Breast epithelium (tissue), 4 donors: ENCODE results near the gene PRCC. TPM values are rescaled to one million over a fixed set of nuclear protein-coding genes. Genes with fewer than 3 reads are reported as not detected.

Experiments used
- DNase-seq, 2 donors: peaks; one replicate each; pipeline ENCODE4 v3.0.0-alpha.2; 2019; ENCODE audit warnings: low spot score in 2 of 2
- H3K27ac ChIP-seq, 2 donors: fragments of 200-600 bp; sonication (generic) in 1 of 2; one replicate each; pipeline ENCODE4 v1.5.1; 2016 to 2019; ENCODE audit warnings: mild to moderate bottlenecking in 1 of 2
- H3K27me3 ChIP-seq, 2 donors: fragments of 200-600 bp; sonication (generic) in 1 of 2; one replicate each; pipeline versions ENCODE4 v1.5.1 to v1.6.0; 2017 to 2019; ENCODE audit warnings: control low read depth in 1 of 2, mild to moderate bottlenecking in 1 of 2
- H3K36me3 ChIP-seq: fragments of 200-600 bp; one replicate; pipeline ENCODE4 v1.5.1; 2019
- H3K4me1 ChIP-seq, 2 donors: fragments of 200-600 bp; sonication (generic); one replicate each; pipeline ENCODE4 v1.5.1; 2016 to 2019; ENCODE audit warnings: control low read depth in 1 of 2
- H3K4me3 ChIP-seq, 3 donors: fragments of 200-600 bp; sonication (generic); 1 replicate in 2 of 3; 2 replicates in 1 of 3; pipeline ENCODE4 v1.5.1; 2016 to 2019; ENCODE audit warnings: mild to moderate bottlenecking in 3 of 3, moderate library complexity in 2 of 3
- H3K9me3 ChIP-seq, 2 donors: fragments of 200-600 bp; sonication (generic) in 1 of 2; one replicate each; pipeline ENCODE4 v1.5.1; 2016 to 2019; ENCODE audit warnings: control low read depth in 1 of 2
- CTCF ChIP-seq, 3 donors: fragments of 450-650 bp; IDR thresholded peaks; one replicate each; pipeline ENCODE4 v1.5.1; 2016 to 2017; ENCODE audit warnings: antibody characterized with exemption in 3 of 3, mild to moderate bottlenecking in 3 of 3, moderate library complexity in 3 of 3
- POLR2A ChIP-seq: fragments of 450-650 bp; IDR thresholded peaks from one replicate; pipeline ENCODE4 v1.6.1; 2016; ENCODE audit warnings: antibody characterized with exemption, mild to moderate bottlenecking, moderate library complexity
- POLR2AphosphoS5 ChIP-seq, 3 donors: sonication (generic); formaldehyde crosslinking; IDR thresholded peaks; one replicate each; pipeline ENCODE4 v1.6.1; 2017; ENCODE audit warnings: antibody characterized with exemption in 3 of 3
- intact Hi-C: fragments of 100-400 bp; cut with DNase I; formaldehyde crosslinking; loops from one replicate; pipeline ENCODE4 v1.15.1; 2023; ENCODE audit warnings: low total_unique reads
- total RNA-seq, 3 donors: library from RNA; depleted of rRNA; stranded (reverse); fragments of >200 nt; gene quantifications; one replicate each; pipeline ENCODE4 v1.1.0, GENCODE V29; 2016

PRCC gene
- total RNA-seq, 3 donors from 2014 or later, result 21.6 to 35.9 (median 24.9) TPM

- Histone ChIP-seq H3K27me3 (no peaks in the 10 kb centered on the region), H3K4me3 (peak overlapping the region in 2 of 3 donors; percentile 90 to 96), H3K27ac (peak overlapping the region; percentile 20 to 52), H3K9me3 (no peaks in the 10 kb centered on the region), H3K4me1 (peaks cover 11 to 26% of the 10 kb centered on the region in 2 donors), H3K36me3 (no peaks in the 10 kb centered on the region)
- no peak for DNase-seq
- TF ChIP-seq CTCF (IDR thresholded peaks at IDR 0.05) (peak; percentile 41 to 64 (median 58)), POLR2AphosphoS5 (IDR thresholded peaks at IDR 0.05) (no peak), POLR2A (no peak)
- intact Hi-C loops, result loop anchor here (10.0 kb wide), 1 partner anchor 138 kb away; the partner anchor contains the start of gene NTRK1
These were observed 40.6 kb upstream of the PRCC start for GRCh38 chr1:156726549-156727226.

- H3K4me3 ChIP-seq, result peak overlapping the region; percentile 88 to 96 (median 90)
- H3K27ac ChIP-seq, result peak overlapping the region; percentile 97 to 99
- no peak for DNase-seq
- peaks cover 11 to 26% of the 10 kb centered on the region in 2 donors for H3K4me1 ChIP-seq
- no peak for TF ChIP-seq POLR2A
- no peak for TF ChIP-seq CTCF (IDR thresholded peaks at IDR 0.05)
- no peak for TF ChIP-seq POLR2AphosphoS5 (IDR thresholded peaks at IDR 0.05)
- intact Hi-C loops, result loop anchor here (10.0 kb wide), 1 partner anchor 137 kb away; the partner anchor contains the start of gene NTRK1
- H3K9me3 ChIP-seq, result no peaks in the 10 kb centered on the region
- H3K27me3 ChIP-seq, result no peaks in the 10 kb centered on the region
- H3K36me3 ChIP-seq, result no peaks in the 10 kb centered on the region
These were observed 39.8 kb upstream of the PRCC start for GRCh38 chr1:156727492-156727891.

DNA sequence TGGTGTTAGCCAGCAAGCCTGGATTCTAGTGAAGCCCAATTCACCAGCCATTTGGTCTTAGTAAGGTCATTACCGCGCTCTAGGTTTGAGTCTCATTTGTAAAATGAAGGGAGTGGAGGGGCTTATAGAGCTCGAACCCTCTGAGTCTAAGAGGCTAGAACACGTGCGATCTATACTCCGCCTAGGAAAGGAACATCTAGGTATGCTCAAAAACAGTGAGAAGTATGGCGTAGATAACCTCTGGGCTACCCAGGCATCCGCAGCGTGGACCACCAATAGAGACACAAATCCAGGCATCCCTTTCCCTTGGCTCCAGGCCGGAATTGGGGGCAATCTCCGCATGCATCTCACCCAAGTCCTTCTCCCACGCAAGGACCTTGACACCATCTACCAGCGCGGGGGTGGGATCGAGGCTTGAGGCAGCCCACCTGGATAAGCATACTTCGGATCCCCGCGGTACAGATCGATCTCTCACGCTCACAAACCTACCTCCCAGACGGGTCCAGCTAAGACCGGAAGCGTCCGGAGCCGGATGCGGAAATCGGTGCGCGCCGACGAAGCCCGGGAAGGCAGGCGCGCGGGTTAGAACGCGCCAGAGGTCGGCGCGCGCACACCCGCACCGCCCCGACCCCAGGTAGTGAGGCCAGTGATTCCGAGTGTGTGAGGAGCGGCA lies 39.3 kb upstream of the PRCC start, which contains the start of gene METTL25B:
Gene METTL25B (plus strand): TSS at position 544 of the 673 bp plus-strand sequence. CDS start 636 bp downstream, outside the sequence.
- intact Hi-C loops, result loop anchor here (10.0 kb wide), 1 partner anchor 137 kb away; the partner anchor contains the start of gene NTRK1
- Histone ChIP-seq H3K9me3 (no peaks in the 10 kb centered on the region), H3K27ac (peak within 1 kb of the TSS; percentile 97 to 99), H3K27me3 (no peaks in the 10 kb centered on the region), H3K4me1 (peaks cover 11 to 26% of the 10 kb centered on the region in 2 donors), H3K4me3 (peak within 1 kb of the TSS; percentile 88 to 96 (median 90)), H3K36me3 (no peaks in the 10 kb centered on the region)
- TF ChIP-seq CTCF (IDR thresholded peaks at IDR 0.05), result no peak
- TF ChIP-seq POLR2AphosphoS5 (IDR thresholded peaks at IDR 0.05), result peak in 2 of 3 donors; percentile 9 to 37
- peak; percentile 63 for TF ChIP-seq POLR2A
- peak; percentile 77 to 82 for DNase-seq

- peak; percentile 60 for TF ChIP-seq POLR2A
- TF ChIP-seq CTCF (IDR thresholded peaks at IDR 0.05), result no peak
- peak; percentile 34 to 81 (median 77) for TF ChIP-seq POLR2AphosphoS5 (IDR thresholded peaks at IDR 0.05)
- no peaks in the 10 kb centered on the region for H3K27me3 ChIP-seq
- peak; percentile 97 to 98 for DNase-seq
- H3K4me3 ChIP-seq, result peak within 1 kb of the TSS; percentile 88 to 96 (median 90)
- H3K9me3 ChIP-seq, result no peaks in the 10 kb centered on the region
- H3K27ac ChIP-seq, result peak within 1 kb of the TSS; percentile 97 to 99
- intact Hi-C loops, result loop anchor here (10.0 kb wide), 1 partner anchor 136 kb away; the partner anchor contains the start of gene NTRK1
- no peaks in the 10 kb centered on the region for H3K36me3 ChIP-seq
- H3K4me1 ChIP-seq, result peaks cover 11 to 26% of the 10 kb centered on the region in 2 donors
These were observed 38.5 kb upstream of the PRCC start, which contains the start of gene ISG20L2 for GRCh38 chr1:156728599-156729462. Gene ISG20L2, minus strand, starts transcription at chr1:156728766. Its CDS starts 1,114 bp downstream, at chr1:156727652.
